ENCODE data around the gene MED16.
"Not testable (repeated sequence)": the region's sequence is repeated elsewhere in the genome, so short reads cannot be mapped to it uniquely, and the experiment has no call there.

Gene MED16

GRCh38 chr19:829129-829758, 63.7 kb downstream of the MED16 start:
- DNase-seq (ENCODE audit: low read depth): no peak

- DNase-seq (ENCODE audit: low read depth): no peak
Observed at GRCh38 chr19:827710-828321, 65.2 kb downstream of the MED16 start, which contains the start of gene AZU1. AZU1 (plus strand) TSS chr19:827837; CDS start chr19:827847, 10 bp downstream.

GRCh38 chr19:827314-827709, 65.7 kb downstream of the MED16 start:
- DNase-seq (ENCODE audit: low read depth): no peak

- no peak for DNase-seq (ENCODE audit: low read depth)
Observed at GRCh38 chr19:825897-826644, 66.9 kb downstream of the MED16 start.

GRCh38 chr19:824885-825284, 68.1 kb downstream of the MED16 start:
- DNase-seq (ENCODE audit: low read depth): no peak

GRCh38 chr19:823565-824121, 69.3 kb downstream of the MED16 start:
- no peak for DNase-seq (ENCODE audit: low read depth)

- DNase-seq (ENCODE audit: low read depth): no peak
Observed at GRCh38 chr19:821825-822503, 71.0 kb downstream of the MED16 start, which contains the start of gene PLPPR3. PLPPR3 (minus strand) TSS chr19:821955; CDS start chr19:821559, 396 bp downstream.

GRCh38 chr19:821231-821824, 71.7 kb downstream of the MED16 start:
- DNase-seq (ENCODE audit: low read depth): no peak

- DNase-seq (ENCODE audit: low read depth): not testable (repeated sequence)
Observed at GRCh38 chr19:820212-820611, 72.8 kb downstream of the MED16 start.

Data from stimulated activated CD8-positive, alpha-beta memory T cell treated with anti-CD3 and anti-CD28 coated beads, Interleukin-12 subunit alpha, Interleukin-12 subunit beta, amount 100 ng/mL, for 4 hours (primary cell).